Tongue (tissue), 2 donors: Measurements from ENCODE around the gene TLE7. TPM values are rescaled to one million over a fixed set of nuclear protein-coding genes. Genes with fewer than 3 reads are reported as not detected.

Source experiments
- DNase-seq: peaks from one replicate; pipeline ENCODE4 v3.0.0-alpha.2; 2015
- total RNA-seq: library from RNA; depleted of rRNA; stranded (reverse); fragments of >200 nt; gene quantifications from one replicate; pipeline ENCODE4 v1.2.3, GENCODE V29; 2014

Gene TLE7
- not detected for total RNA-seq

GRCh38 chr16:71442051-71442440 lies at the start of gene TLE7:
Gene TLE7, minus strand, starts transcription at chr16:71442054. Its CDS starts 8,730 bp downstream, at chr16:71433324.
- DNase-seq, result no peak

- no peak for DNase-seq
Measured at GRCh38 chr16:71491054-71491453, 49.2 kb upstream of the TLE7 start.

GRCh38 chr16:71490361-71490760 lies 48.5 kb upstream of the TLE7 start:
- no peak for DNase-seq

GRCh38 chr16:71489122-71489521 lies 47.3 kb upstream of the TLE7 start, which contains the start of gene ZNF19:
Gene ZNF19, minus strand, starts transcription at chr16:71489324. Its CDS starts 7,210 bp downstream, at chr16:71482114.
- no peak for DNase-seq

- DNase-seq, result peak; percentile 96
Measured at GRCh38 chr16:71484006-71484893, 42.4 kb upstream of the TLE7 start.

GRCh38 chr16:71482569-71482968 lies 40.7 kb upstream of the TLE7 start:
- DNase-seq, result no peak

GRCh38 chr16:71480956-71481355 lies 39.1 kb upstream of the TLE7 start:
- DNase-seq, result no peak

GRCh38 chr16:71479420-71479819 lies 37.6 kb upstream of the TLE7 start:
- no peak for DNase-seq

GRCh38 chr16:71476457-71477124 lies 34.7 kb upstream of the TLE7 start:
- DNase-seq, result no peak

- DNase-seq, result no peak
Measured at GRCh38 chr16:71474864-71475263, 33.0 kb upstream of the TLE7 start.

- DNase-seq, result no peak
Measured at GRCh38 chr16:71473891-71474290, 32.0 kb upstream of the TLE7 start.

GRCh38 chr16:71472931-71473330 lies 31.1 kb upstream of the TLE7 start:
- no peak for DNase-seq

GRCh38 chr16:71472051-71472450 lies 30.2 kb upstream of the TLE7 start:
- DNase-seq, result no peak

- DNase-seq, result peak; percentile 69
Measured at GRCh38 chr16:71467810-71468209, 26.0 kb upstream of the TLE7 start.

- DNase-seq, result no peak
Measured at GRCh38 chr16:71464231-71464630, 22.4 kb upstream of the TLE7 start.

- DNase-seq, result peak; percentile 88
Measured at GRCh38 chr16:71461686-71462648, 20.1 kb upstream of the TLE7 start, which contains the start of gene ZNF23. Gene ZNF23, minus strand, starts transcription at chr16:71462247. Its CDS starts 5,451 bp downstream, at chr16:71456796.

GRCh38 chr16:71460941-71461340 lies 19.1 kb upstream of the TLE7 start:
- no peak for DNase-seq

- DNase-seq, result peak; percentile 3
Measured at GRCh38 chr16:71460236-71460635, 18.4 kb upstream of the TLE7 start.

- DNase-seq, result no peak
Measured at GRCh38 chr16:71459510-71459909, 17.7 kb upstream of the TLE7 start.

GRCh38 chr16:71456801-71457200 lies 14.9 kb upstream of the TLE7 start:
- no peak for DNase-seq

GRCh38 chr16:71453036-71453435 lies 11.2 kb upstream of the TLE7 start:
- DNase-seq, result no peak

- DNase-seq, result no peak
Measured at GRCh38 chr16:71449020-71449419, 7.2 kb upstream of the TLE7 start.
